Measurements from ENCODE around the gene C12orf42.

- no peak for TF ChIP-seq GATA1 (IDR thresholded peaks at IDR 0.05; ENCODE audit: low read depth, low read length)
- TF ChIP-seq POLR2A (IDR thresholded peaks at IDR 0.05; ENCODE audit: low read length): no peak
Measured at GRCh38 chr12:103520686-103521215, 25.0 kb upstream of the C12orf42 start.

Data from erythroblast (primary cell).